GM21526 (cell line): ENCODE data around the gene KL.

Experiments used
- ATAC-seq: cut with Tn5 transposase; IDR thresholded peaks from one replicate; pipeline ENCODE4 v1.9.1; 2021; ENCODE audit warnings: moderate library complexity; ENCODE audit not compliant: unreplicated experiment, low FRiP score

The KL gene

DNA sequence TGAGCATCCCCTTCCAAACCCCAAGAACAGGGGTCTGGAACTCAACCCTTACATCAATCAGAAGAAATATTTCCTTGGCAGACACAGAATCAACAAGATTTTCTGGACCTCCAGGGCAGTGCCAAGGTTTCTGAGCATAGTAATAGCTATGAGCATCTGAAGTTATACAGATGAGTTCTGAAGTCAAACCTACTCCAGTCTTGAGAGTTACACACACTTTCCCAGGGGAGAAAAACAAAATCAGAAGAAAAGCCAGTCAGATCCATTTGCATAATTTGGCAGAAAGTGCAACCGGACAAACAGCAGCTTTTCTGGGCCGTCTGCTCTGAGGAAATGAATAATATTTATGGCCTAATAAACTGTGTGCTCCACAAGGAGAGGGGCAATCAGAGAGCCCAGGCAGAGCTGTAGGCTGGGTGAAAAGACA, 93.1 kb downstream of the KL start:
- peak; percentile 17 for ATAC-seq

DNA sequence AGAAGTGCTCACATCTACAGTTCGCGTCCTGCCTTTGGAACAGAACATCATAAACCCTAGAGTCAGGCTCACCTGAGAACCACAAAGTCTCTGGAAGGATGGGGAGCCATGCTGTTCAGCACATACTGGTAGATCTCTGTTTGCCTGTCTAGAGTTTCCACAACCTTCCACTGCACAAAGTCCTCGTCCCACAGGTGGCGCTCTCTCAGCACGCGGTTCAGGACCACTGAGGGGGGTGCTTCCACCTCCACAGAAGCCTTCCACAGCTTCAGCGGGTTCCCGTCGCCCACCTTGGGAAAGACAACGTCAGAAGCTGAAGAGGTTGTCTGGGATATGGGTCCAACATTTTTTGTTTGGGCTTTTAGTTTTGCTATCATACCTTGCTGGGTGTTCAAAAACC, 93.6 kb downstream of the KL start:
- ATAC-seq: peak; percentile 46

DNA sequence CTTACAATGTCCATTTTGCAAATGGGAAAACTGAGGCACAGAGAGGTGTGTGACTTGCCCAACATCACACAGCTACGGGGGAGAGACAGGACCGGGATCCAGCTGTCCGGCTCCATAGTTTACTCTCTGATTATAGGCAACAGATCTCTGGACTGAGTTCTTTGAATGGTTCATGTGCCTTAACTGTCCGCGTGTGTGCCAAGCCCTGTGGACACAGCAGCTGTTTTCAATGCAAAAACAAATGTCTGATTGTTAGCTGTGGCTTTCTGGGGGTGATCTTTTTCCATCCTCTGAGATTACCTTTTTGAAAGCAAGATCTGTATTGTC, 94.1 kb downstream of the KL start:
- ATAC-seq: no peak

DNA sequence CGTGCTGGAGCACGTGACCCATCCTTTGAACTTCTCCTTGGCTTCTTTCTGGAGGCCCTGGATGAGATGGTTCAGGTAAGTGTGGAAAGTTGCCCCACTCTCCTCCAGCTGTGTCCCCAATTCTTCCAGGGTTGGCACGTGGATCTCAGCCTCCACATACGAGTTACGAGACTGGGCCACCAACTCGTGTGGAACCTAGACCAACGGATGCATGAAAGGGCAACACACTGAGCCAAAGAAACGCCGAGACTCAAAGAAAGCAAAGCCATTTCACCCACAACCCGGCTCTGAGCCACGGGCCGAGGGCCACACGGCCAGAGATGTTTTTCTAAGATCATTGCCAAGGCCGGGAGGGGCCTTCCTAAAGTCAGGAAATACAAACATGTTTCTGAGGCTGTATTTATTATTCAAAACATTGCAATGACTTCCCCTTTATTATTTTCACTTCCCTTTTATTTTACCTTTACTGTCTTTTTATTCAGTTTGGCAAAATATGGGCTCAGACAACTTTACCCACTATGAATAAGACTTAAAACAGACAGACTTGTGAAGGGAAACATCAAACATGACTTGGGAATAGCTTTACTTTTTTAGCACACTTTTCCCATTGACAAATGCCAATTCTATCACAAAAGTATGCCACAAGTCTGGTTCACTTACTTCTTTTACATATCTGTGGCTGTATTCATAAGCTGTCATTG, 94.6 kb downstream of the KL start:
- no peak for ATAC-seq

DNA sequence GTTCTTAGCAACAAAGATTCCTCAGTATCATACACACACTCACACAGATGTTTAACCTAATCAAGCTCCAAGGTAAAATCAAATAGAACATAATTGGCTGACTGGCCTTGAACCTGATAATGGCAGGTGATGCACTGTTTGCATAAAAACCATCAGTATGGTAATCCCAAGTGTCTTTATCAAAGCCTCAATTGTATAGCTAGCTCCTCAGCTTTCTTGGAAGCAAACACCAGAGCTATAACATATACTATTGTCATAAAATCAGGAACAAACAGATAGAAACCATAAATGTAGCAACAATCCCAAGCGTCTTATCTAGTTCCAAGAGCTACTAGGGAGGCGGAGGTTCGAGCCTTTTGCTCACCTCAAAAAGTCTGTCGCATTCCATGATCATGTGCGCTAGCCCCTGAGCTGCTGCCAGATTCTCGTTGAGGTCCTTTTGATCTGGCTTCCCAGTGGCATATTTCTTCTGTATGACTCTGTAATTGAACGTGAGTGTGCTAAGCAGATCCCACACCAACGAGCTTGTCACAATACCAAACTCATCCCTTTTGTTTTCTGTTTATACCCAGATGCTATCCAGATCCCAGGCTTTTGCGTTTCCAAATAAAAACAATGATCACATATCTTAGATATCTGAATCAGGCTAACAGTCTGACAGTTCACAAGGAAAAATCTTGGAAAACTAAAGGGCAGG, 95.3 kb downstream of the KL start:
- no peak for ATAC-seq

DNA sequence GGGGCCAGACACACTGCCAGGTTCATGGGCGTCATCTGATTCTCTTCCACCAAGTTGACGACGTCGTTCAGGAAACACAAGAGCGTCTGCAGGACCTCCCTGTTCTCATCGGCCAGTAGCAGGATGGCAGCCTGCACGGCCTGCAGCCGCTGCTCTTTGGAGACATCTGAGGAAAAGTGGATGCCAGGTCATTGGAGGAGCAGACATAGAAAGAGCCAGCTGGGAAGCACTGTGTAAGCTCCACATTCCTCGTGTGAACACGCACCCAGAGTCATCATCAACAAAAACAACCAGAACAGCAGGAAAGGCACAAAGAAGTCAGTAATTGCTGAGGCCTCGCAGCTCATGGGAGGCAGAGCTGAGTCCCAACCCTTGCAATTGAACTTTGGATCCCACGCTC, 96.5 kb downstream of the KL start:
- no peak for ATAC-seq

DNA sequence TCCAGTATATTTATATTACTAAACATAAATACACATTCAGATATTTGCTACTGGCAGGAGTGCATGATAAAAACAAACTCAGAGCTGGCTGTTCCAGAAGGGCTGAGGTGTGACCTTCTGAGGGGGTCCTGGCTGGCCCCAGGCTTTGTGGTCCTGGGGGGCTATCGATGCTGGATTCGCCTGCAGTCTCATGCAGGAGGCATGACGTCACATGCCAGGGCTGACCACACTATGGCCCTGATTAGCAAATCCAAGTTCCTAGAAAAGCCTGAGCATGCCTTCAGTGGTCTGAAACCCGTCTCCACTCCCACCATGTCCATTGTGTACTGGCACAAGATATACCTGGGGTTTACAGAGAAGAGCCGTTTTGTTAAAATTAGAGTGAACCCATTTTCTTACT, 97.9 kb downstream of the KL start:
- ATAC-seq: no peak

DNA sequence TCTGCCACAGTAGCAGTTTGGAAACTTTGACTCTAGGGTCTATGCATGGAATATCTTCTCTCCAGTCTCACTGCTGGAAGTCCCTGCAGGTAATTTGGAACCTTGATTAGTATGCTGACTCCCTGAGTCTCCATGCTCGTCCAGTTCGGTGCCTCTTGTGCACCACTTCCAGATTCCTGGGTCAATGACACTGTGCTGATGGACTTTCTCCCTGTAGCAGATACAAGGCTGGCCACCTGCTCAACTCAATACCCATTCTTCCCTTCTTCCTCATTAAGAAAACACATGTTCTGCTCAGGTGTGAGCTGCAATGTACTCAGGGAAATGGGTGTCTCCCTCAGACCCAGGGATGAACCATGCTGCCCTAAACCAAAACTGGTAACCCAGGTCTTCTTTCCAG, 99.1 kb downstream of the KL start:
- no peak for ATAC-seq
